Peyer's patch (tissue), 4 donors: ENCODE measurements around the gene EPHA6. TPM values are rescaled to one million over a fixed set of nuclear protein-coding genes. Genes with fewer than 3 reads are reported as not detected.

Experiments
- DNase-seq, 3 donors: peaks; one replicate each; pipeline ENCODE4 v3.0.0-alpha.2; 2017 to 2019
- H3K27ac ChIP-seq, 4 donors: fragments of 200-600 bp; sonication (generic); one replicate each; pipeline ENCODE4 v1.5.1; 2016 to 2019
- H3K27me3 ChIP-seq, 2 donors: fragments of 200-600 bp; sonication (generic); one replicate each; pipeline ENCODE4 v1.5.1; 2019
- H3K36me3 ChIP-seq, 3 donors: fragments of 200-600 bp; sonication (generic); one replicate each; pipeline ENCODE4 v1.5.1; 2016 to 2019
- H3K4me1 ChIP-seq, 4 donors: fragments of 200-600 bp; sonication (generic); one replicate each; pipeline ENCODE4 v1.5.1; 2016 to 2019
- H3K4me3 ChIP-seq, 4 donors: fragments of 200-600 bp; sonication (generic); 1 replicate in 3 of 4; 2 replicates in 1 of 4; pipeline ENCODE4 v1.5.1; 2016 to 2019; ENCODE audit warnings: mild to moderate bottlenecking in 1 of 4
- H3K9me3 ChIP-seq, 4 donors: fragments of 200-600 bp; sonication (generic); one replicate each; pipeline ENCODE4 v1.5.1; 2016 to 2019; ENCODE audit warnings: mild to moderate bottlenecking in 1 of 4
- POLR2A ChIP-seq, 2 donors: fragments of 450-650 bp; IDR thresholded peaks; one replicate each; pipeline ENCODE4 v1.5.1; 2017; ENCODE audit warnings: antibody characterized with exemption in 2 of 2, mild to moderate bottlenecking in 2 of 2, moderate library complexity in 2 of 2
- total RNA-seq, 4 donors: library from RNA; depleted of rRNA; stranded (reverse); fragments of >200 nt; gene quantifications; one replicate each; pipeline ENCODE4 v1.1.0, GENCODE V29; 2016
- TF ChIP-seq, protein P1 (sequence below), 6 experiments: fragments of 450-650 bp in 4 of 6; fragments of 200-600 bp in 2 of 6; sonication (generic) in 1 of 6; IDR thresholded peaks; one replicate each; pipeline ENCODE4 v1.5.1; 2017 to 2019; ENCODE audit warnings: antibody characterized with exemption in 6 of 6, mild to moderate bottlenecking in 3 of 6, moderate library complexity in 1 of 6

The EPHA6 gene
- total RNA-seq, 4 donors from 2014 or later = 1.7 to 2.1 (median 1.9) TPM; not detected in 1

DNA sequence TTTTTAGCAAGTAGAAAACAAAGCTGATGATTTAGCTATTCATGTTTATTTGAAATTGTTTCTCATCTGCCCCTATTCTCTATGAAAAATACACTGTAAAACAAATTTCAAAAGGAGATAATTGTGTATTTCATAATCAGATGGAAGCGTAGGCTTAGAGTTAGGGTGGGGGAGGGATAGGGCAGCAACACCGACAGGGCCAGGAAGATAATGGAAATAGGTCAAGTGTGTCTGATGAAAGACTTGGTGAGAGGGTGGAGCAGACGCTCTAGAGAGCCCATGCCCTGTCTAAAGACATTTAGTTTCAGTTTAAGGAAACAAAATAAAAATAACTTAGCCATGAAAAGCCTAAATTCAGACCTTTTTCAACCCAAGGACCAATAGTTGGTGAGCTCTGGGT lies 898.5 kb downstream of the EPHA6 start:
- Histone ChIP-seq H3K36me3 (no peaks in the 10 kb centered on the region), H3K4me3 (no peak overlapping the region), H3K9me3 (no peaks in the 10 kb centered on the region), H3K27ac (no peak overlapping the region), H3K4me1 (no peaks in the 10 kb centered on the region), H3K27me3 (no peaks in the 10 kb centered on the region)
- TF ChIP-seq POLR2A (IDR thresholded peaks at IDR 0.05) = no peak
- TF ChIP-seq, protein P1, sequence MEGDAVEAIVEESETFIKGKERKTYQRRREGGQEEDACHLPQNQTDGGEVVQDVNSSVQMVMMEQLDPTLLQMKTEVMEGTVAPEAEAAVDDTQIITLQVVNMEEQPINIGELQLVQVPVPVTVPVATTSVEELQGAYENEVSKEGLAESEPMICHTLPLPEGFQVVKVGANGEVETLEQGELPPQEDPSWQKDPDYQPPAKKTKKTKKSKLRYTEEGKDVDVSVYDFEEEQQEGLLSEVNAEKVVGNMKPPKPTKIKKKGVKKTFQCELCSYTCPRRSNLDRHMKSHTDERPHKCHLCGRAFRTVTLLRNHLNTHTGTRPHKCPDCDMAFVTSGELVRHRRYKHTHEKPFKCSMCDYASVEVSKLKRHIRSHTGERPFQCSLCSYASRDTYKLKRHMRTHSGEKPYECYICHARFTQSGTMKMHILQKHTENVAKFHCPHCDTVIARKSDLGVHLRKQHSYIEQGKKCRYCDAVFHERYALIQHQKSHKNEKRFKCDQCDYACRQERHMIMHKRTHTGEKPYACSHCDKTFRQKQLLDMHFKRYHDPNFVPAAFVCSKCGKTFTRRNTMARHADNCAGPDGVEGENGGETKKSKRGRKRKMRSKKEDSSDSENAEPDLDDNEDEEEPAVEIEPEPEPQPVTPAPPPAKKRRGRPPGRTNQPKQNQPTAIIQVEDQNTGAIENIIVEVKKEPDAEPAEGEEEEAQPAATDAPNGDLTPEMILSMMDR (IDR thresholded peaks at IDR 0.05) = no peak
- no peak for DNase-seq

DNA sequence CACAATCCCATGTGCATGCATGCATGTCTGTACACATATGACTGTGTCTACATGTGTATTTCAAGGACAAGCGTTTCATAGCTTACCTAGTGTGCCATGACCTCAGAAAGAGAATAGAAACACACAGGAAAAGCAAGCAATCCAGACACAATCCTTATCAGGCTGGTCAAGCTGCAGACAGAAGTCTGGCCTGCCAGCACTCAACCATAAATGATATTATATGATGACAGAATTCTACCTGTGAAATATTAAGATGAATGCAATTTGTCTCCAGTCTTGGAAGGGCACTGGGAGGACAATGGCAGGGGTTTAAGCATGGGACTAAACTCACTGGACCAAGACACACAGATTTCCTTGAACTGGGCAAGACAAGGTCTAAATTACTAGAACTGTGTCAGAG lies 899.2 kb downstream of the EPHA6 start:
- no peaks in the 10 kb centered on the region for H3K4me1 ChIP-seq
- no peak overlapping the region for H3K4me3 ChIP-seq
- no peak overlapping the region for H3K27ac ChIP-seq
- no peak for DNase-seq
- H3K9me3 ChIP-seq = no peaks in the 10 kb centered on the region
- H3K36me3 ChIP-seq = no peaks in the 10 kb centered on the region
- TF ChIP-seq, protein P1 (IDR thresholded peaks at IDR 0.05) = no peak
- no peak for TF ChIP-seq POLR2A (IDR thresholded peaks at IDR 0.05)
- H3K27me3 ChIP-seq = no peaks in the 10 kb centered on the region

DNA sequence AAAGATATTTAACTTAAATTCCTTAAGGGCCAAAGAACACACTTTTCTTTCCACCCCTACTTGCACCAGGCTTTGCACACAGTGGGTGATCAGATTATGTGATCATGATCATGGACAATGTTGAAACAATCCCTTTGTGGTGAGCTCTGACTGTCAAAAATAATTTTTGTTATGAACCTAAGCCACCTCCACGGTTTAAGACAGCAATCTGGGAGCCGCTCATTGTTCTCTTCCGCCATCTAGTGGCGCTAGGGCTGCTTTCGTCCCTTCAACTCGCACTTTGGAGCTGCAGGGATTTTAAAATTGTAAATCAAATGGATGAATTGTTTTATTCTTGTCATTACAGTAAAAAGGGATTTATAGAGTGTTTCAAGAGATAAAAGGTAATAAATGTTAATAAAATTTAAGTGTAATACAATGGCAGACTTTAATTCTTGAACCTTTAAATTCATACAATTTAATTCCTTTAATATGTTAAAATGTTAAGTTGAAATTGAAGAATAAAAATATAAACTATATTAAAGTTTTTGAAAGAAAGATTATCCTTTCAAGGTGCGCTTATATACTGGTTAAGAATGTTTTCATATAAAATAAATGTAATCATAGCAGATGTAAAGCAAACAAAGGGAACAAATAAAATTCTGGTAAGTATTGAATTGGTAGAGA lies 904.9 kb downstream of the EPHA6 start:
- Histone ChIP-seq H3K27ac (no peak overlapping the region), H3K9me3 (no peaks in the 10 kb centered on the region), H3K4me1 (no peaks in the 10 kb centered on the region), H3K27me3 (no peaks in the 10 kb centered on the region), H3K36me3 (no peaks in the 10 kb centered on the region), H3K4me3 (no peak overlapping the region)
- TF ChIP-seq POLR2A (IDR thresholded peaks at IDR 0.05) = no peak
- TF ChIP-seq, protein P1 (IDR thresholded peaks at IDR 0.05) = peak in 5 of 6 experiments; percentile 22 to 82 (median 61)
- DNase-seq = peak; percentile 32 to 83 (median 54)

DNA sequence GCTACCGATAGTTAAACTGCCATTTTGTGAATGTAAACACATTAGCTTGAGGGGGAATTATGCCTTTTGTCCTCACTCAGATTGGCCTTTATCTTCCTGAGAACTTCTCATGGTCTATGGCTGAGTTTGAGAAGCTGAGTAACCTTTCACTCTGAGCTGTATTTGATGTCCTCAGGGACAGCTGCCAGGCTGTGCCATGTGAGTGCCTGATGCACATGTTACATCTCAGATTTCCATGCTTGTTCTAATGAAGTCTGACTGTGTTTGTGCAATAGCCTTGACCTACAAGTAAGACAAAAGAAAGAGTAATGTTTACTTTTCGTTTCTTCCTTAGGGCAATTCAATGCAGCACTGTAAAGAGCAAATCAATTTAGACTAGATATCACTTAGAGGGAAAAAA lies 906.0 kb downstream of the EPHA6 start:
- Histone ChIP-seq H3K4me3 (no peak overlapping the region), H3K4me1 (no peaks in the 10 kb centered on the region), H3K27me3 (no peaks in the 10 kb centered on the region), H3K27ac (no peak overlapping the region), H3K9me3 (no peaks in the 10 kb centered on the region), H3K36me3 (no peaks in the 10 kb centered on the region)
- DNase-seq = no peak
- no peak for TF ChIP-seq POLR2A (IDR thresholded peaks at IDR 0.05)
- TF ChIP-seq, protein P1 (IDR thresholded peaks at IDR 0.05) = no peak

DNA sequence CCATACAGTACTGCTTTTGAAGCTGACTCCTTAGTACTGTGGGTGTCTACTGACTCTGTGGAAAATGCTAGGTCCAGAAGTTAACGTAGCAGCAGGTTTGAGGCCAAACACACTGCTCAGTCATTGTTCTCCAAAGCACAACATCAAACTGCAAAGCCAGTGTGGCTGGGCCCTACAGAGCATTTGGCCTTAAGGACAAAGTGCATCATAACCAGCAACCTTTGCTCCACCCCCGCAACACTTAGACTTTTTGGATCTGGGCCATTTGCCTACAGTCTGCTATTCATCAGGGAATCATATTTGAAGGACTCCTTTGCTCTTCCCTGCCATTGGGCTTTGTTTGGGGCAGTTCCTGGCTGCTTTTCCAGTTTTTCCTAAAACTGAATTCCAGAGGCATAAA lies 907.1 kb downstream of the EPHA6 start:
- H3K36me3 ChIP-seq = no peaks in the 10 kb centered on the region
- no peak for DNase-seq
- TF ChIP-seq, protein P1 (IDR thresholded peaks at IDR 0.05) = no peak
- no peak for TF ChIP-seq POLR2A (IDR thresholded peaks at IDR 0.05)
- no peaks in the 10 kb centered on the region for H3K27me3 ChIP-seq
- no peak overlapping the region for H3K4me3 ChIP-seq
- no peaks in the 10 kb centered on the region for H3K4me1 ChIP-seq
- no peak overlapping the region for H3K27ac ChIP-seq
- no peaks in the 10 kb centered on the region for H3K9me3 ChIP-seq
